Measurements from ENCODE around the gene CDC42BPG. TPM values are rescaled to one million over a fixed set of nuclear protein-coding genes. Genes with fewer than 3 reads are reported as not detected.

CDC42BPG gene
- total RNA-seq, 1 experiment from 2014 or later: 14.5 TPM

DNA sequence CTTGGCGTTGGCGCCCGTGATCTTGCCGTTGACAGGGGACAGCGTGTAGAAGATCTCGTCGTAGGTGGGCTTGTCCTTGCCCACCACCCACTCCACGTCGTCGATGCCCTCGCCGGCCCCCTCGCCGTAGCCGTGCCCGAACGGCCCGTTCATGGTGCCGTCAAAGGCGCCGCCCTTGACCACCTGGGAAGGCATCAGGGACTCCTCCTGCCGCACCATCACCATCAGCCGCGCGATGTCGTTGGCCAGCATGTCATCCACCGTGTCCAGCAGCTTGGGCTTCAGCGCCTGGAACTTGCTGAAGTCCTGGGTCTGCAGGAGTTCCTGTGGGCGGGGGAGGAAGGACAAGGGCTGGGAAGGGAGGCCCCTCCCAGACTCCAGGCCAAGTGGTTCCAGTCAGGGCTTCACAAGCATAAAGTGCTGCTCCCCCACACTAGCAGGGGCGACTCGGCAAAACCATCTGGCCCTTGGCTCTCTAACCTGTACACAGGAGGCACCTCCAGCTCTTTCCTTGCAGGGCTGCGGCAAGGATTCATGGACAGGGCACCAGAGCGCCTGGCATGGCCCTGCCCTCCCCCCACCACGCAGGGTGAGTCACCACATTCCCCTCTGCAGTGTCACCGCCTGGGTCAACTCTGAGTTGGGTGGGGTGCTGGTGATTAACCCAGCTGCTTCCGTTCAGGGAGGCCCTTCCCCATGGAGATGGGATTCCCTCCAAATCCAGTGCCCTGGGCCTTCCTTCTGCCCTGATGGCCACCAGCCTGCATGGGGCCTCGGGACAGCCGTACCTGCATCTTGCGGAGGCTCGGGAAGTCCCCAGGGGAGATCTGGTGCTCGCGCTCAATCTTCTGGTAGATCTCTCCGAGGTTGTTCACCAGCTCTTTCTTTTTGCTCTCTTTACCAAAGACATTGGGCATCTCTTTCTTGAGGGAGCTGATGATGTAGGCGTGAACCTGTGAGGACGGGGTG lies 10.4 kb upstream of the CDC42BPG start:
- ChIA-PET POLR2A (ENCODE audit: unreplicated experiment) (interaction anchor here (0.6 to 1.3 kb wide), 3 partner anchors 14 to 24 kb away, joined by 3 to 23 read pairs (median 7); partner anchors contain the start of gene EHD1), CTCF (interaction anchor here (0.6 to 1.0 kb wide), 2 partner anchors 11 to 14 kb away, joined by 3 to 6 read pairs; no protein-coding TSS in a partner anchor)
- H3F3A ChIP-seq (ENCODE audit: low read length, unreplicated experiment): peaks cover 4% of the 10 kb centered on the region
- H2AFZ ChIP-seq (ENCODE audit: low read length): no peak overlapping the region
- peaks cover 54% of the 10 kb centered on the region for H3K79me2 ChIP-seq (ENCODE audit: low read length)
- ATAC-seq (peak; percentile 79), DNase-seq (peak; percentile 100)
- no peak for TF ChIP-seq EZH2 (IDR thresholded peaks at IDR 0.05; ENCODE audit: low read length, unreplicated experiment)
- no peak for TF ChIP-seq EZH2phosphoT487 (IDR thresholded peaks at IDR 0.05; ENCODE audit: borderline replicate concordance, low read length)
- TF ChIP-seq, protein P1, sequence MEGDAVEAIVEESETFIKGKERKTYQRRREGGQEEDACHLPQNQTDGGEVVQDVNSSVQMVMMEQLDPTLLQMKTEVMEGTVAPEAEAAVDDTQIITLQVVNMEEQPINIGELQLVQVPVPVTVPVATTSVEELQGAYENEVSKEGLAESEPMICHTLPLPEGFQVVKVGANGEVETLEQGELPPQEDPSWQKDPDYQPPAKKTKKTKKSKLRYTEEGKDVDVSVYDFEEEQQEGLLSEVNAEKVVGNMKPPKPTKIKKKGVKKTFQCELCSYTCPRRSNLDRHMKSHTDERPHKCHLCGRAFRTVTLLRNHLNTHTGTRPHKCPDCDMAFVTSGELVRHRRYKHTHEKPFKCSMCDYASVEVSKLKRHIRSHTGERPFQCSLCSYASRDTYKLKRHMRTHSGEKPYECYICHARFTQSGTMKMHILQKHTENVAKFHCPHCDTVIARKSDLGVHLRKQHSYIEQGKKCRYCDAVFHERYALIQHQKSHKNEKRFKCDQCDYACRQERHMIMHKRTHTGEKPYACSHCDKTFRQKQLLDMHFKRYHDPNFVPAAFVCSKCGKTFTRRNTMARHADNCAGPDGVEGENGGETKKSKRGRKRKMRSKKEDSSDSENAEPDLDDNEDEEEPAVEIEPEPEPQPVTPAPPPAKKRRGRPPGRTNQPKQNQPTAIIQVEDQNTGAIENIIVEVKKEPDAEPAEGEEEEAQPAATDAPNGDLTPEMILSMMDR (conservative IDR thresholded peaks at IDR 0.05; ENCODE audit: low read depth, low read length): no peak
- H3K27ac ChIP-seq (ENCODE audit: low read length): peak overlapping the region; percentile 96
- intact Hi-C loops (cut with micrococcal nuclease): loop anchor here (1.0 to 2.0 kb wide), 2 partner anchors 14 to 24 kb away; partner anchors contain the start of gene EHD1
- no peaks in the 10 kb centered on the region for H4K20me1 ChIP-seq (ENCODE audit: low read length)
- peaks cover 52% of the 10 kb centered on the region for H3K36me3 ChIP-seq (ENCODE audit: low read depth, low read length)
- H3K9ac ChIP-seq (ENCODE audit: low read length): peak overlapping the region; percentile 73
- H3K9me3 ChIP-seq (ENCODE audit: low read length): no peaks in the 10 kb centered on the region
- peaks cover 56% of the 10 kb centered on the region for H3K4me1 ChIP-seq (ENCODE audit: insufficient read depth, low read length)
- peak overlapping the region; percentile 36 for H3K4me3 ChIP-seq (ENCODE audit: low read length)
- H3K4me2 ChIP-seq (ENCODE audit: low read length): peak overlapping the region; percentile 75
- H3K9me2 ChIP-seq (replicated peaks; ENCODE audit: low read length): no peaks in the 10 kb centered on the region
- BruUV-seq (replicated peaks): TSS peak; percentile 54
- H3K27me3 ChIP-seq (ENCODE audit: low read length): no peaks in the 10 kb centered on the region

GRCh38 chr11:64854157-64854533 lies 9.7 kb upstream of the CDC42BPG start:
- H3K4me3 ChIP-seq (ENCODE audit: low read length): 0 out of 2 replicates have a peak overlapping the region, but pooled peaks have one; percentile 36
- TF ChIP-seq EZH2phosphoT487 (IDR thresholded peaks at IDR 0.05; ENCODE audit: borderline replicate concordance, low read length) (no peak), EZH2 (IDR thresholded peaks at IDR 0.05; ENCODE audit: low read length, unreplicated experiment) (no peak)
- TF ChIP-seq, protein P1 (conservative IDR thresholded peaks at IDR 0.05; ENCODE audit: low read depth, low read length): no peak
- peak overlapping the region; percentile 96 for H3K27ac ChIP-seq (ENCODE audit: low read length)
- no peaks in the 10 kb centered on the region for H3K9me2 ChIP-seq (replicated peaks; ENCODE audit: low read length)
- ChIA-PET CTCF (no interaction called here), POLR2A (ENCODE audit: unreplicated experiment) (interaction anchor here (1.3 kb wide), 1 partner anchor 15 kb away, joined by 23 read pairs; no protein-coding TSS in a partner anchor)
- H3K4me1 ChIP-seq (ENCODE audit: insufficient read depth, low read length): peaks cover 59% of the 10 kb centered on the region
- H3F3A ChIP-seq (ENCODE audit: low read length, unreplicated experiment): peaks cover 4% of the 10 kb centered on the region
- intact Hi-C loops (cut with micrococcal nuclease): loop anchor here (2.0 kb wide), 1 partner anchor 25 kb away; the partner anchor contains the start of gene EHD1
- no peaks in the 10 kb centered on the region for H3K27me3 ChIP-seq (ENCODE audit: low read length)
- H3K9ac ChIP-seq (ENCODE audit: low read length): peak overlapping the region; percentile 72
- peaks cover 46% of the 10 kb centered on the region for H3K36me3 ChIP-seq (ENCODE audit: low read depth, low read length)
- H2AFZ ChIP-seq (ENCODE audit: low read length): no peak overlapping the region
- peak overlapping the region; percentile 75 for H3K4me2 ChIP-seq (ENCODE audit: low read length)
- DNase-seq: no peak
- H3K79me2 ChIP-seq (ENCODE audit: low read length): peaks cover 48% of the 10 kb centered on the region
- no TSS peak for BruUV-seq (replicated peaks)
- no peak for ATAC-seq
- H4K20me1 ChIP-seq (ENCODE audit: low read length): no peaks in the 10 kb centered on the region
- no peaks in the 10 kb centered on the region for H3K9me3 ChIP-seq (ENCODE audit: low read length)

All from PC-3 (cell line).